H9 (cell line): Measurements from ENCODE around the gene SEL1L. TPM values are rescaled to one million over a fixed set of nuclear protein-coding genes. Genes with fewer than 3 reads are reported as not detected.

ENCODE experiments used
- DNase-seq: peaks from one replicate; pipeline ENCODE4 v3.0.0-alpha.2; 2017
- H2AFZ ChIP-seq: one replicate; pipeline ENCODE4 v1.6.1; 2013; ENCODE audit warnings: mild to moderate bottlenecking, low read length, control low read depth, moderate library complexity
- H2AK5ac ChIP-seq: 2 replicates; pipeline ENCODE4 v1.6.1; 2013; ENCODE audit warnings: low read length, control low read depth, mixed read lengths; ENCODE audit not compliant: insufficient read length
- H2BK120ac ChIP-seq: one replicate; pipeline ENCODE4 v1.6.1; 2013; ENCODE audit warnings: low read depth, mild to moderate bottlenecking, low read length, control low read depth, inconsistent platforms; ENCODE audit not compliant: poor library complexity, severe bottlenecking
- H2BK12ac ChIP-seq: 2 replicates; pipeline ENCODE4 v1.6.1; 2013; ENCODE audit warnings: low read length, control low read depth, mixed read lengths, low read depth; ENCODE audit not compliant: insufficient read length
- H2BK15ac ChIP-seq: 2 replicates; pipeline ENCODE4 v1.6.1; 2013; ENCODE audit warnings: low read depth, low read length, control low read depth
- H2BK20ac ChIP-seq: one replicate; pipeline ENCODE4 v1.6.1; 2013; ENCODE audit warnings: low read depth, mild to moderate bottlenecking, low read length, control low read depth, inconsistent platforms; ENCODE audit not compliant: poor library complexity, severe bottlenecking
- H2BK5ac ChIP-seq: 2 replicates; pipeline ENCODE4 v1.6.1; 2013; ENCODE audit warnings: low read length, control low read depth, mixed read lengths; ENCODE audit not compliant: insufficient read length
- H3K14ac ChIP-seq: 2 replicates; pipeline ENCODE4 v1.6.1; 2013; ENCODE audit warnings: low read length, control low read depth; ENCODE audit not compliant: insufficient read depth
- H3K18ac ChIP-seq: 2 replicates; pipeline ENCODE4 v1.6.1; 2013; ENCODE audit warnings: low read depth, mild to moderate bottlenecking, mixed read lengths, low read length, control low read depth; ENCODE audit not compliant: insufficient read length
- H3K23ac ChIP-seq: 2 replicates; pipeline ENCODE4 v1.6.1; 2013; ENCODE audit warnings: low read length, control low read depth, mixed read lengths, low read depth; ENCODE audit not compliant: insufficient read length
- H3K23me2 ChIP-seq: 2 replicates; pipeline ENCODE4 v1.6.1; 2013; ENCODE audit warnings: low read depth, mild to moderate bottlenecking, mixed read lengths, low read length, control low read depth; ENCODE audit not compliant: insufficient read length, poor library complexity, severe bottlenecking
- H3K27ac ChIP-seq: 2 replicates; pipeline ENCODE4 v1.5.1; 2013; ENCODE audit warnings: low read length, control low read depth, mixed read lengths, low read depth; ENCODE audit not compliant: insufficient read length
- H3K27me3 ChIP-seq: 2 replicates; pipeline ENCODE4 v1.6.1; 2013; ENCODE audit warnings: low read length, control low read depth, inconsistent platforms; ENCODE audit not compliant: insufficient read depth
- H3K4ac ChIP-seq: 2 replicates; pipeline ENCODE4 v1.6.1; 2013; ENCODE audit warnings: low read depth, mild to moderate bottlenecking, control low read depth, inconsistent platforms, low read length, moderate library complexity
- H3K4me1 ChIP-seq: 2 replicates; pipeline ENCODE4 v1.6.1; 2013; ENCODE audit warnings: low read length, control low read depth, inconsistent platforms; ENCODE audit not compliant: insufficient read depth
- H3K4me2 ChIP-seq: 2 replicates; pipeline ENCODE4 v1.6.1; 2013; ENCODE audit warnings: low read length, control low read depth, mixed read lengths; ENCODE audit not compliant: insufficient read length, insufficient read depth
- H3K56ac ChIP-seq: 2 replicates; pipeline ENCODE4 v1.6.1; 2013; ENCODE audit warnings: low read depth, mild to moderate bottlenecking, mixed read lengths, low read length, control low read depth; ENCODE audit not compliant: insufficient read length
- H3K79me1 ChIP-seq: 2 replicates; pipeline ENCODE4 v1.6.1; 2013; ENCODE audit warnings: low read depth, mild to moderate bottlenecking, moderate library complexity, low read length, control low read depth, inconsistent platforms; ENCODE audit not compliant: insufficient read depth, poor library complexity, severe bottlenecking
- H3K79me2 ChIP-seq: 2 replicates; pipeline ENCODE4 v1.6.1; 2013; ENCODE audit warnings: low read length, control low read depth, inconsistent platforms; ENCODE audit not compliant: insufficient read depth
- H3K9ac ChIP-seq: 2 replicates; pipeline ENCODE4 v1.6.1; 2013; ENCODE audit warnings: low read length, control low read depth, mixed read lengths; ENCODE audit not compliant: insufficient read length; ENCODE audit errors: extremely low read depth
- H3K9me3 ChIP-seq: one replicate; pipeline ENCODE4 v1.6.1; 2013; ENCODE audit warnings: low read depth, low read length, inconsistent platforms; ENCODE audit not compliant: control insufficient read depth
- H3T11ph ChIP-seq: one replicate; pipeline ENCODE4 v1.6.1; 2013; ENCODE audit warnings: mild to moderate bottlenecking, low read length, control low read depth, inconsistent platforms
- H4K20me1 ChIP-seq: one replicate; pipeline ENCODE4 v1.6.1; 2013; ENCODE audit not compliant: control insufficient read depth, insufficient read length, insufficient read depth
- H4K5ac ChIP-seq: 2 replicates; pipeline ENCODE4 v1.6.1; 2013; ENCODE audit warnings: low read depth, mild to moderate bottlenecking, mixed read lengths, low read length, control low read depth; ENCODE audit not compliant: insufficient read length
- H4K8ac ChIP-seq: replicated peaks from 2 replicates; pipeline ENCODE4 v1.6.1; 2013; ENCODE audit warnings: low read length, control low read depth, mixed read lengths, low read depth; ENCODE audit not compliant: insufficient read length
- H4K91ac ChIP-seq: 2 replicates; pipeline ENCODE4 v1.6.1; 2013; ENCODE audit warnings: low read depth, mild to moderate bottlenecking, moderate library complexity, mixed read lengths, low read length, control low read depth; ENCODE audit not compliant: insufficient read length
- H3K27ac Mint-ChIP-seq, 3 experiments: 2 replicates in 2 of 3; 3 replicates in 1 of 3; pipeline ENCODE4 v1.8.0; 2020 to 2021; ENCODE audit warnings: mixed read lengths in 3 of 3, mild to moderate bottlenecking in 1 of 3, moderate library complexity in 1 of 3
- H3K27me3 Mint-ChIP-seq: 2 replicates; pipeline ENCODE4 v1.8.0; 2021; ENCODE audit warnings: low read depth, mild to moderate bottlenecking, moderate library complexity, mixed read lengths
- H3K36me3 Mint-ChIP-seq, 3 experiments: 2 replicates in 2 of 3; 3 replicates in 1 of 3; pipeline ENCODE4 v1.8.0; 2020 to 2021; ENCODE audit warnings: low read depth in 3 of 3, mixed read lengths in 3 of 3; ENCODE audit not compliant: insufficient read depth in 1 of 3
- H3K4me1 Mint-ChIP-seq, 2 experiments: 2 replicates each; pipeline ENCODE4 v1.8.0; 2020; ENCODE audit warnings: mixed read lengths in 2 of 2
- H3K4me3 Mint-ChIP-seq, 2 experiments: 2 replicates in 1 of 2; 3 replicates in 1 of 2; pipeline ENCODE4 v1.8.0; 2020 to 2021; ENCODE audit warnings: mild to moderate bottlenecking in 2 of 2, mixed read lengths in 2 of 2, moderate library complexity in 1 of 2
- H3K9me3 Mint-ChIP-seq, 2 experiments: 2 replicates in 1 of 2; 3 replicates in 1 of 2; pipeline ENCODE4 v1.8.0; 2020; ENCODE audit warnings: mild to moderate bottlenecking in 2 of 2, mixed read lengths in 2 of 2, moderate library complexity in 1 of 2
- WGBS: extraction: QIAGEN DNeasy Blood & Tissue Kit; methylation state at CpG from one replicate; pipeline ENCODE4 v1.1.7; 2013; ENCODE audit warnings: missing lambda C conversion rate, low lambda C conversion rate, mixed read lengths; ENCODE audit not compliant: insufficient read length; ENCODE audit errors: extremely low coverage; 5-methylcytosine and 5-hydroxymethylcytosine counted together
- total RNA-seq: library from RNA; stranded (reverse); gene quantifications from 2 replicates; pipeline ENCODE4 v1.2.1, GENCODE V29; 2021
- TF ChIP-seq, protein P1 (sequence below): fragments of 200-600 bp; sonication (generic); conservative IDR thresholded peaks from 3 replicates; pipeline ENCODE4 v1.8.0; 2021; ENCODE audit warnings: antibody characterized with exemption, mild to moderate bottlenecking

The SEL1L gene
- total RNA-seq, 1 experiment from 2014 or later = 27.5 TPM

DNA sequence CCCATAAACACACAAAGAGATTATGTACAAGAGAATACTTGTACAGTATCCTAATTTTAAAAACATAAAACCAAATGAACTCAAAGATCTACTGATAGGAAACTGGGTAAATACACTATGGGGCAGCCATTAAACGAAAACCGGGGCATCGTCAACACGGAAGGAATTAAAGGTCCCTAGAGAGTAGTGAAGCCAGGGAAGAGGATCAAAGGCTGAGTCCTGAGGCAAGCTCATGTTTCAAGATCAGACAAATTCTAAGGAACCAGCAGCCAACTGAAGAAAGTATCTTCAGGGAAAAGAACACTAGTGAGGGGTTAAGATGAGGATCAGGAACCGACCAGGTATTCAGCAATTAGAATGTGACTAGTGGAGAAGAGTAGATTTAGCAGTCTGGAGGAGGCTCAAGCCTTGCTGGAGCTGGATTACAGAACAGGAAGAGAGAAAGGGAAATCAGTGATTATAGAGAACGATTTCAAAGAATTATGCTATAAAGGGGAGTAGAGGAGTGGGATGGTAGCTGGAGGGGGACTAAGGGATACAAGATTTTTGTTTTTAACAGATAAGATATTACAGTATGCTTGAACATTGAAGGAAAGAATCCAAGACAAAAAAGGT lies 23.7 kb downstream of the SEL1L start:
- Histone ChIP-seq H4K20me1 (no peaks in the 10 kb centered on the region), H3K56ac (no peak overlapping the region), H3K27ac (no peak overlapping the region), H3K79me2 (no peaks in the 10 kb centered on the region), H4K8ac (no peak overlapping the region), H4K91ac (no peak overlapping the region), H2BK15ac (no peak overlapping the region), H2BK5ac (no peak overlapping the region), H3K23ac (no peak overlapping the region), H3K4ac (no peak overlapping the region), H2AFZ (no peak overlapping the region), H3K14ac (no peak overlapping the region), H3K4me1 (no peaks in the 10 kb centered on the region), H4K5ac (no peak overlapping the region), H2BK12ac (no peak overlapping the region), H3T11ph (no peak overlapping the region), H3K27me3 (no peaks in the 10 kb centered on the region), H3K9me3 (no peaks in the 10 kb centered on the region), H2AK5ac (no peak overlapping the region), H3K79me1 (no peaks in the 10 kb centered on the region), H3K9ac (no peak overlapping the region), H3K23me2 (no peaks in the 10 kb centered on the region), H3K18ac (no peak overlapping the region), H2BK120ac (no peak overlapping the region), H3K4me2 (no peak overlapping the region), H2BK20ac (no peak overlapping the region)
- Mint-ChIP-seq H3K36me3 (peaks cover 17 to 20% (median 17%) of the 10 kb centered on the region in 3 experiments; a peak in 6 of 7 replicates), H3K27ac (peak overlapping the region; percentile 3 to 10 (median 10); a peak in 1 of 7 replicates), H3K4me1 (peaks cover 15 to 16% of the 10 kb centered on the region in 2 experiments), H3K27me3 (no peaks in the 10 kb centered on the region), H3K4me3 (no peak overlapping the region), H3K9me3 (no peaks in the 10 kb centered on the region; a peak in 1 of 5 replicates)
- no peak for DNase-seq
- WGBS = no CpG with 5 or more reads among the region's 6 CpGs
- TF ChIP-seq, protein P1, sequence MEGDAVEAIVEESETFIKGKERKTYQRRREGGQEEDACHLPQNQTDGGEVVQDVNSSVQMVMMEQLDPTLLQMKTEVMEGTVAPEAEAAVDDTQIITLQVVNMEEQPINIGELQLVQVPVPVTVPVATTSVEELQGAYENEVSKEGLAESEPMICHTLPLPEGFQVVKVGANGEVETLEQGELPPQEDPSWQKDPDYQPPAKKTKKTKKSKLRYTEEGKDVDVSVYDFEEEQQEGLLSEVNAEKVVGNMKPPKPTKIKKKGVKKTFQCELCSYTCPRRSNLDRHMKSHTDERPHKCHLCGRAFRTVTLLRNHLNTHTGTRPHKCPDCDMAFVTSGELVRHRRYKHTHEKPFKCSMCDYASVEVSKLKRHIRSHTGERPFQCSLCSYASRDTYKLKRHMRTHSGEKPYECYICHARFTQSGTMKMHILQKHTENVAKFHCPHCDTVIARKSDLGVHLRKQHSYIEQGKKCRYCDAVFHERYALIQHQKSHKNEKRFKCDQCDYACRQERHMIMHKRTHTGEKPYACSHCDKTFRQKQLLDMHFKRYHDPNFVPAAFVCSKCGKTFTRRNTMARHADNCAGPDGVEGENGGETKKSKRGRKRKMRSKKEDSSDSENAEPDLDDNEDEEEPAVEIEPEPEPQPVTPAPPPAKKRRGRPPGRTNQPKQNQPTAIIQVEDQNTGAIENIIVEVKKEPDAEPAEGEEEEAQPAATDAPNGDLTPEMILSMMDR = no peak
